ENCODE measurements around the gene IL1RAPL1. TPM values are rescaled to one million over a fixed set of nuclear protein-coding genes. Genes with fewer than 3 reads are reported as not detected.

The IL1RAPL1 gene
- total and polyA plus RNA-seq, 2 donors (not counting 1 experiment from before 2014, with no cell fraction given): 0.25 to 2.8 TPM

GRCh38 chrX:28609917-28610613 lies 22.8 kb downstream of the IL1RAPL1 start:
- Histone ChIP-seq H4K20me1 (ENCODE audit: control insufficient read depth, extremely low read depth, insufficient read depth, low read length) (no peaks in the 10 kb centered on the region), H3K27ac (ENCODE audit: insufficient read depth, low read length) (no peak overlapping the region), H3K4me1 (ENCODE audit: control insufficient read depth, extremely low read depth, insufficient read depth, low read length) (no peaks in the 10 kb centered on the region), H3K9ac (ENCODE audit: insufficient read depth, low read length) (no peak overlapping the region), H3K36me3 (ENCODE audit: control insufficient read depth, insufficient read depth, low read length) (no peaks in the 10 kb centered on the region), H3K9me3 (ENCODE audit: control insufficient read depth, insufficient read depth, low read depth, low read length) (no peaks in the 10 kb centered on the region), H3K27me3 (ENCODE audit: control insufficient read depth, insufficient read depth, low read length) (no peaks in the 10 kb centered on the region), H2AFZ (ENCODE audit: low read length) (no peak overlapping the region), H3K79me2 (ENCODE audit: control insufficient read depth, insufficient read depth, low read length) (no peaks in the 10 kb centered on the region), H3K4me3 (replicated peaks in 1 of 4; ENCODE audit: control extremely low read depth in 1 of 4, insufficient read depth in 1 of 4, low read depth in 3 of 4, low read length in 4 of 4) (no peak overlapping the region), H3K4me2 (ENCODE audit: extremely low read depth, insufficient read depth, low read length) (no peak overlapping the region)
- peak in 1 of 2 donors; percentile 12 for DNase-seq (ENCODE audit: low read depth in 2 of 2)
- no peak for TF ChIP-seq EZH2 (IDR thresholded peaks at IDR 0.05; ENCODE audit: low read length, missing control alignments)
- no peak for TF ChIP-seq CTCF (conservative IDR thresholded peaks at IDR 0.05 in 1 of 2, IDR thresholded peaks at IDR 0.05 in 1 of 2; ENCODE audit: low read depth in 1 of 2, low read length in 2 of 2)

- Histone ChIP-seq H3K9ac (ENCODE audit: insufficient read depth, low read length) (no peak overlapping the region), H3K79me2 (ENCODE audit: control insufficient read depth, insufficient read depth, low read length) (no peaks in the 10 kb centered on the region), H2AFZ (ENCODE audit: low read length) (no peak overlapping the region), H4K20me1 (ENCODE audit: control insufficient read depth, extremely low read depth, insufficient read depth, low read length) (no peaks in the 10 kb centered on the region), H3K4me3 (replicated peaks in 1 of 4; ENCODE audit: control extremely low read depth in 1 of 4, insufficient read depth in 1 of 4, low read depth in 3 of 4, low read length in 4 of 4) (no peak overlapping the region), H3K9me3 (ENCODE audit: control insufficient read depth, insufficient read depth, low read depth, low read length) (no peaks in the 10 kb centered on the region), H3K4me2 (ENCODE audit: extremely low read depth, insufficient read depth, low read length) (no peak overlapping the region), H3K27ac (ENCODE audit: insufficient read depth, low read length) (no peak overlapping the region), H3K36me3 (ENCODE audit: control insufficient read depth, insufficient read depth, low read length) (no peaks in the 10 kb centered on the region), H3K27me3 (ENCODE audit: control insufficient read depth, insufficient read depth, low read length) (no peaks in the 10 kb centered on the region), H3K4me1 (ENCODE audit: control insufficient read depth, extremely low read depth, insufficient read depth, low read length) (no peaks in the 10 kb centered on the region)
- DNase-seq (ENCODE audit: low read depth in 2 of 2): no peak
- no peak for TF ChIP-seq EZH2 (IDR thresholded peaks at IDR 0.05; ENCODE audit: low read length, missing control alignments)
- no peak for TF ChIP-seq CTCF (conservative IDR thresholded peaks at IDR 0.05 in 1 of 2, IDR thresholded peaks at IDR 0.05 in 1 of 2; ENCODE audit: low read depth in 1 of 2, low read length in 2 of 2)
Measured at GRCh38 chrX:28610746-28611145, 23.5 kb downstream of the IL1RAPL1 start.

- Histone ChIP-seq H3K4me2 (ENCODE audit: extremely low read depth, insufficient read depth, low read length) (no peak overlapping the region), H3K27ac (ENCODE audit: insufficient read depth, low read length) (no peak overlapping the region), H3K36me3 (ENCODE audit: control insufficient read depth, insufficient read depth, low read length) (no peaks in the 10 kb centered on the region), H3K4me1 (ENCODE audit: control insufficient read depth, extremely low read depth, insufficient read depth, low read length) (no peaks in the 10 kb centered on the region), H3K9ac (ENCODE audit: insufficient read depth, low read length) (no peak overlapping the region), H4K20me1 (ENCODE audit: control insufficient read depth, extremely low read depth, insufficient read depth, low read length) (no peaks in the 10 kb centered on the region), H2AFZ (ENCODE audit: low read length) (no peak overlapping the region), H3K27me3 (ENCODE audit: control insufficient read depth, insufficient read depth, low read length) (no peaks in the 10 kb centered on the region), H3K9me3 (ENCODE audit: control insufficient read depth, insufficient read depth, low read depth, low read length) (no peaks in the 10 kb centered on the region), H3K4me3 (replicated peaks in 1 of 4; ENCODE audit: control extremely low read depth in 1 of 4, insufficient read depth in 1 of 4, low read depth in 3 of 4, low read length in 4 of 4) (no peak overlapping the region), H3K79me2 (ENCODE audit: control insufficient read depth, insufficient read depth, low read length) (no peaks in the 10 kb centered on the region)
- TF ChIP-seq CTCF (conservative IDR thresholded peaks at IDR 0.05 in 1 of 2, IDR thresholded peaks at IDR 0.05 in 1 of 2; ENCODE audit: low read depth in 1 of 2, low read length in 2 of 2) (no peak), EZH2 (IDR thresholded peaks at IDR 0.05; ENCODE audit: low read length, missing control alignments) (no peak)
- DNase-seq (ENCODE audit: low read depth in 2 of 2): no peak
Measured at GRCh38 chrX:28613558-28613957, 26.3 kb downstream of the IL1RAPL1 start.

All from fibroblast of lung (primary cell).